Neural cell (in vitro differentiated cells): ENCODE data around the gene BPI. TPM values are rescaled to one million over a fixed set of nuclear protein-coding genes. Genes with fewer than 3 reads are reported as not detected.

ENCODE experiments used
- H2AFZ ChIP-seq: fragments of 200-600, 300-800 bp; sonication (generic), shearing (Covaris generic); 2 replicates; pipeline ENCODE4 v1.6.0; 2014; ENCODE audit warnings: low read depth, mild to moderate bottlenecking, antibody characterized with exemption, low read length, moderate library complexity
- H3F3A ChIP-seq: fragments of 200-600 bp; shearing (Covaris generic); 2 replicates; pipeline ENCODE4 v1.6.1; 2016; ENCODE audit warnings: mild to moderate bottlenecking, moderate library complexity, mixed read lengths, antibody characterized with exemption, low read length; ENCODE audit not compliant: insufficient read depth, poor library complexity, severe bottlenecking
- H3K27ac ChIP-seq: fragments of 200-600, 300-800 bp; sonication (generic), shearing (Covaris generic); 2 replicates; pipeline ENCODE4 v1.5.1; 2014; ENCODE audit warnings: mild to moderate bottlenecking, low read length, moderate library complexity
- H3K27me3 ChIP-seq: fragments of 300-800, 200-600 bp; sonication (generic), shearing (Covaris generic); 2 replicates; pipeline ENCODE4 v1.6.0; 2014; ENCODE audit warnings: mild to moderate bottlenecking, low read depth, low read length, moderate library complexity; ENCODE audit not compliant: insufficient read depth
- H3K36me3 ChIP-seq: fragments of 300-800, 200-600 bp; sonication (generic), shearing (Covaris generic); 2 replicates; pipeline ENCODE4 v1.5.1; 2014; ENCODE audit warnings: mild to moderate bottlenecking, antibody characterized with exemption, low read length, moderate library complexity; ENCODE audit not compliant: insufficient read depth
- H3K4me2 ChIP-seq: fragments of 300-800, 200-600 bp; sonication (generic), shearing (Covaris generic); 2 replicates; pipeline ENCODE4 v1.6.0; 2014; ENCODE audit warnings: mild to moderate bottlenecking, low read length
- H3K4me3 ChIP-seq: fragments of 300-800, 200-600 bp; sonication (generic), shearing (Covaris generic); 2 replicates; pipeline ENCODE4 v1.5.1; 2014; ENCODE audit warnings: mild to moderate bottlenecking, low read length, moderate library complexity
- H3K79me2 ChIP-seq: fragments of 200-600 bp; shearing (Covaris generic); replicated peaks from 2 replicates; pipeline ENCODE4 v1.6.0; 2014; ENCODE audit warnings: mild to moderate bottlenecking, low read length, moderate library complexity; ENCODE audit not compliant: insufficient read depth
- H3K9ac ChIP-seq: fragments of 300-800, 200-600 bp; sonication (generic), shearing (Covaris generic); 2 replicates; pipeline ENCODE4 v1.6.1; 2016; ENCODE audit warnings: mild to moderate bottlenecking, low read length, mixed read lengths
- H3K9me2 ChIP-seq: fragments of 200-600 bp; shearing (Covaris generic); 2 replicates; pipeline ENCODE4 v1.6.1; 2016; ENCODE audit warnings: mild to moderate bottlenecking, low read length, mixed read lengths; ENCODE audit not compliant: insufficient read depth
- H3K9me3 ChIP-seq: fragments of 200-600, 300-800 bp; sonication (generic), shearing (Covaris generic); 2 replicates; pipeline ENCODE4 v1.6.1; 2016; ENCODE audit warnings: mild to moderate bottlenecking, mixed run types, low read length, moderate library complexity, mixed read lengths
- H4K20me1 ChIP-seq: fragments of 200-600 bp; shearing (Covaris generic); 2 replicates; pipeline ENCODE4 v1.6.1; 2016; ENCODE audit warnings: mild to moderate bottlenecking, mixed run types; ENCODE audit not compliant: insufficient read depth
- CTCF ChIP-seq: fragments of 450-650 bp; IDR thresholded peaks from 2 replicates; pipeline ENCODE4 v1.5.1; 2014; ENCODE audit warnings: antibody characterized with exemption, mild to moderate bottlenecking, moderate library complexity; ENCODE audit not compliant: poor library complexity, severe bottlenecking
- EP300 ChIP-seq: fragments of 450-650 bp; conservative IDR thresholded peaks from 2 replicates; pipeline ENCODE4 v1.6.1; 2014; ENCODE audit warnings: antibody characterized with exemption, mild to moderate bottlenecking, moderate library complexity; ENCODE audit not compliant: poor library complexity, severe bottlenecking
- EZH2 ChIP-seq: fragments of 200-600, 300-800 bp; shearing (Covaris generic), sonication (generic); IDR thresholded peaks from 2 replicates; pipeline ENCODE4 v1.6.1; 2014; ENCODE audit warnings: antibody characterized with exemption, low read length, borderline replicate concordance, mild to moderate bottlenecking; ENCODE audit not compliant: insufficient read depth, poor library complexity, severe bottlenecking
- MXI1 ChIP-seq: fragments of 450-650 bp; conservative IDR thresholded peaks from 2 replicates; pipeline ENCODE4 v1.6.1; 2014; ENCODE audit warnings: antibody characterized with exemption, mild to moderate bottlenecking; ENCODE audit not compliant: poor library complexity, severe bottlenecking
- POLR2AphosphoS5 ChIP-seq: IDR thresholded peaks from 2 replicates; pipeline ENCODE4 v1.6.1; 2012
- RAD21 ChIP-seq: fragments of 450-650 bp; conservative IDR thresholded peaks from 2 replicates; pipeline ENCODE4 v1.6.1; 2014; ENCODE audit warnings: antibody characterized with exemption, mild to moderate bottlenecking, moderate library complexity
- REST ChIP-seq: IDR thresholded peaks from 2 replicates; pipeline ENCODE4 v1.6.1; 2012; ENCODE audit warnings: borderline replicate concordance
- SMC3 ChIP-seq: fragments of 450-650 bp; conservative IDR thresholded peaks from 2 replicates; pipeline ENCODE4 v1.6.1; 2014; ENCODE audit warnings: antibody characterized with exemption, mild to moderate bottlenecking, moderate library complexity; ENCODE audit not compliant: poor library complexity
- TAF1 ChIP-seq: IDR thresholded peaks from 2 replicates; pipeline ENCODE4 v1.6.1; 2012; ENCODE audit warnings: low read depth
- polyA plus RNA-seq: library from polyadenylated mRNA; depleted of rRNA; stranded (reverse); fragments of >200 nt; gene quantifications from 2 replicates; pipeline ENCODE4 v1.2.3, GENCODE V29; 2014

The BPI gene
- polyA plus RNA-seq, 1 donor from 2014 or later = not detected

- Histone ChIP-seq H2AFZ (no peak overlapping the region), H3K79me2 (no peaks in the 10 kb centered on the region), H3K36me3 (no peaks in the 10 kb centered on the region), H3K9ac (no peak overlapping the region), H4K20me1 (no peaks in the 10 kb centered on the region), H3K4me2 (no peak overlapping the region), H3K27me3 (no peaks in the 10 kb centered on the region), H3K9me3 (no peaks in the 10 kb centered on the region), H3F3A (no peaks in the 10 kb centered on the region), H3K9me2 (no peaks in the 10 kb centered on the region), H3K27ac (no peak overlapping the region), H3K4me3 (no peak overlapping the region)
- TF ChIP-seq POLR2AphosphoS5 (no peak), MXI1 (no peak), EP300 (no peak), SMC3 (no peak), REST (no peak), TAF1 (no peak), EZH2 (no peak), CTCF (no peak), RAD21 (no peak)
Observed at GRCh38 chr20:38317422-38317821, 13.5 kb downstream of the BPI start.

- TF ChIP-seq TAF1 = no peak
- TF ChIP-seq POLR2AphosphoS5 = no peak
- TF ChIP-seq REST = no peak
- TF ChIP-seq MXI1 = no peak
- TF ChIP-seq EZH2 = no peak
- no peak for TF ChIP-seq RAD21
- no peak for TF ChIP-seq EP300
- TF ChIP-seq CTCF = no peak
- TF ChIP-seq SMC3 = no peak
- H3K4me3 ChIP-seq = no peak overlapping the region
- H3K27me3 ChIP-seq = no peaks in the 10 kb centered on the region
- H3K36me3 ChIP-seq = no peaks in the 10 kb centered on the region
- H3K27ac ChIP-seq = no peak overlapping the region
- H3K9ac ChIP-seq = no peak overlapping the region
- no peaks in the 10 kb centered on the region for H3F3A ChIP-seq
- no peaks in the 10 kb centered on the region for H3K79me2 ChIP-seq
- no peak overlapping the region for H3K4me2 ChIP-seq
- H3K9me3 ChIP-seq = no peaks in the 10 kb centered on the region
- H2AFZ ChIP-seq = no peak overlapping the region
- H4K20me1 ChIP-seq = no peaks in the 10 kb centered on the region
- no peaks in the 10 kb centered on the region for H3K9me2 ChIP-seq
Observed at GRCh38 chr20:38320221-38320620, 16.3 kb downstream of the BPI start.
